Renal pelvis (tissue), 3 donors: ENCODE results near the gene TPRX1. TPM values are rescaled to one million over a fixed set of nuclear protein-coding genes. Genes with fewer than 3 reads are reported as not detected.

Experiments used
- polyA plus RNA-seq, 3 donors: library from polyadenylated mRNA; unstranded; fragments of 120-200 nt; gene quantifications; one replicate each; pipeline ENCODE4 v1.2.1, GENCODE V29; 2013; ENCODE audit not compliant: insufficient read length in 3 of 3

TPRX1 gene
- polyA plus RNA-seq, 3 donors: not detected

Other genes with a start within 250 kb of the TPRX1 start
- gene ZNF541, start 231.4 kb downstream of the TPRX1 start, polyA plus RNA-seq: under 1 TPM; 0.20 to 0.40 (median 0.40) TPM
- gene BICRA, start 195.4 kb downstream of the TPRX1 start, polyA plus RNA-seq: 10 to 100 TPM; 14.1 to 19.7 (median 17.1) TPM
- gene EHD2, start 91.1 kb downstream of the TPRX1 start, polyA plus RNA-seq: 10 to 100 TPM; 26.1 to 42.0 (median 34.8) TPM
- gene NOP53, start 59.0 kb downstream of the TPRX1 start, polyA plus RNA-seq: 100 to 1,000 TPM; 370 to 415 (median 376) TPM
- 100 to 1,000 TPM; 129 to 150 (median 150) TPM for gene SELENOW, start 25.8 kb downstream of the TPRX1 start, polyA plus RNA-seq
- under 1 TPM; 0.01 to 0.14 (median 0.06) TPM for gene CRX, start 17.4 kb upstream of the TPRX1 start, polyA plus RNA-seq
- gene TPRX2, start 54.7 kb upstream of the TPRX1 start, polyA plus RNA-seq: not detected
- gene SULT2A1, start 81.8 kb upstream of the TPRX1 start, polyA plus RNA-seq: 1 to 10 TPM in 1 of 3 donors, under 1 TPM in 1, not detected in 1; 0.61 to 1.6 TPM
- gene BSPH1, start 187.6 kb upstream of the TPRX1 start, polyA plus RNA-seq: not detected
- under 1 TPM in 1 of 3 donors, not detected in 2; 0.37 TPM for gene ELSPBP1, start 190.1 kb upstream of the TPRX1 start, polyA plus RNA-seq
- gene CABP5, start 239.5 kb upstream of the TPRX1 start, polyA plus RNA-seq: not detected